HG03432 (cell line): Measurements from ENCODE around the gene ATP2B3.
A peak's percentile ranks its signal among the peaks of the same experiment; 100 is the strongest.

ENCODE experiments used
- ATAC-seq: cut with Tn5 transposase; IDR thresholded peaks from one replicate; pipeline ENCODE4 v1.9.1; 2021; ENCODE audit warnings: mild to moderate bottlenecking, moderate library complexity; ENCODE audit not compliant: unreplicated experiment

Gene ATP2B3

GRCh38 chrX:153609917-153610835 lies 92.7 kb downstream of the ATP2B3 start:
- peak; percentile 88 for ATAC-seq

GRCh38 chrX:153610836-153611213 lies 93.4 kb downstream of the ATP2B3 start:
- no peak for ATAC-seq

- ATAC-seq = no peak
Observed at GRCh38 chrX:153611298-153612095, 94.1 kb downstream of the ATP2B3 start.

- no peak for ATAC-seq
Observed at GRCh38 chrX:153612413-153612812, 95.0 kb downstream of the ATP2B3 start.

GRCh38 chrX:153614818-153615217 lies 97.4 kb downstream of the ATP2B3 start:
- no peak for ATAC-seq

GRCh38 chrX:153620576-153620975 lies 103.1 kb downstream of the ATP2B3 start:
- ATAC-seq = no peak

- ATAC-seq = no peak
Observed at GRCh38 chrX:153621949-153622598, 104.6 kb downstream of the ATP2B3 start.

GRCh38 chrX:153622661-153623309 lies 105.3 kb downstream of the ATP2B3 start:
- ATAC-seq = no peak

GRCh38 chrX:153623310-153624029 lies 106.0 kb downstream of the ATP2B3 start:
- ATAC-seq = no peak

- no peak for ATAC-seq
Observed at GRCh38 chrX:153624196-153625091, 107.0 kb downstream of the ATP2B3 start.

GRCh38 chrX:153625271-153626024 lies 108.0 kb downstream of the ATP2B3 start:
- no peak for ATAC-seq

- no peak for ATAC-seq
Observed at GRCh38 chrX:153626025-153626633, 108.7 kb downstream of the ATP2B3 start.

GRCh38 chrX:153626863-153627674 lies 109.6 kb downstream of the ATP2B3 start:
- no peak for ATAC-seq

- no peak for ATAC-seq
Observed at GRCh38 chrX:153627675-153628111, 110.3 kb downstream of the ATP2B3 start.

- ATAC-seq = no peak
Observed at GRCh38 chrX:153628129-153628528, 110.7 kb downstream of the ATP2B3 start.

GRCh38 chrX:153628665-153629064 lies 111.2 kb downstream of the ATP2B3 start:
- ATAC-seq = no peak

- no peak for ATAC-seq
Observed at GRCh38 chrX:153631346-153631745, 113.9 kb downstream of the ATP2B3 start.
